ENCODE data around the gene MRPL24.
"Not testable (repeated sequence)": the region's sequence is repeated elsewhere in the genome, so short reads cannot be mapped to it uniquely, and the experiment has no call there.

Gene MRPL24

GRCh38 chr1:156757572-156758253 is 16.8 kb upstream of the MRPL24 start:
- DNase-seq, result not testable (repeated sequence)

GRCh38 chr1:156756355-156756754 is 15.5 kb upstream of the MRPL24 start:
- DNase-seq, result no peak

- DNase-seq, result no peak
Observed at GRCh38 chr1:156755527-156755950, 14.7 kb upstream of the MRPL24 start.

- DNase-seq, result no peak
Observed at GRCh38 chr1:156754219-156754618, 13.3 kb upstream of the MRPL24 start.

- DNase-seq, result no peak
Observed at GRCh38 chr1:156752843-156753482, 12.1 kb upstream of the MRPL24 start.

- peak; percentile 98 for DNase-seq
Observed at GRCh38 chr1:156751757-156752481, 11.0 kb upstream of the MRPL24 start.

GRCh38 chr1:156751451-156751756 is 10.5 kb upstream of the MRPL24 start, which contains the start of gene HDGF:
Gene HDGF, minus strand, starts transcription at chr1:156751675. Its CDS starts 246 bp downstream, at chr1:156751429.
- DNase-seq, result no peak

GRCh38 chr1:156750711-156751450 is 10.0 kb upstream of the MRPL24 start:
- DNase-seq, result no peak

GRCh38 chr1:156750191-156750672 is 9.3 kb upstream of the MRPL24 start:
- no peak for DNase-seq

GRCh38 chr1:156749419-156750118 is 8.7 kb upstream of the MRPL24 start:
- DNase-seq, result no peak

GRCh38 chr1:156748670-156749418 is 8.0 kb upstream of the MRPL24 start:
- no peak for DNase-seq

GRCh38 chr1:156747742-156748669 is 7.1 kb upstream of the MRPL24 start:
- DNase-seq, result no peak

- DNase-seq, result peak; percentile 95
Observed at GRCh38 chr1:156746728-156747631, 6.1 kb upstream of the MRPL24 start.

GRCh38 chr1:156746406-156746727 is 5.5 kb upstream of the MRPL24 start:
- DNase-seq, result no peak

- no peak for DNase-seq
Observed at GRCh38 chr1:156745881-156746280, 5.0 kb upstream of the MRPL24 start.

GRCh38 chr1:156744786-156745419 is 4.0 kb upstream of the MRPL24 start:
- no peak for DNase-seq

- DNase-seq, result no peak
Observed at GRCh38 chr1:156744344-156744743, 3.5 kb upstream of the MRPL24 start.

GRCh38 chr1:156743367-156744302 is 2.7 kb upstream of the MRPL24 start:
- DNase-seq, result no peak

Measured in right forelimb (tissue), 1 donor.